NCI-H1930 (cell line): ENCODE data around the gene CDC42BPB.

Source experiments
- DNase-seq, 2 experiments: peaks; one replicate each; lab custom pipeline; 2025; lab: John Stamatoyannopoulos, UW

CDC42BPB gene

GRCh38 chr14:102914474-102915291 is 142.7 kb downstream of the CDC42BPB start:
- no peak for DNase-seq

DNA sequence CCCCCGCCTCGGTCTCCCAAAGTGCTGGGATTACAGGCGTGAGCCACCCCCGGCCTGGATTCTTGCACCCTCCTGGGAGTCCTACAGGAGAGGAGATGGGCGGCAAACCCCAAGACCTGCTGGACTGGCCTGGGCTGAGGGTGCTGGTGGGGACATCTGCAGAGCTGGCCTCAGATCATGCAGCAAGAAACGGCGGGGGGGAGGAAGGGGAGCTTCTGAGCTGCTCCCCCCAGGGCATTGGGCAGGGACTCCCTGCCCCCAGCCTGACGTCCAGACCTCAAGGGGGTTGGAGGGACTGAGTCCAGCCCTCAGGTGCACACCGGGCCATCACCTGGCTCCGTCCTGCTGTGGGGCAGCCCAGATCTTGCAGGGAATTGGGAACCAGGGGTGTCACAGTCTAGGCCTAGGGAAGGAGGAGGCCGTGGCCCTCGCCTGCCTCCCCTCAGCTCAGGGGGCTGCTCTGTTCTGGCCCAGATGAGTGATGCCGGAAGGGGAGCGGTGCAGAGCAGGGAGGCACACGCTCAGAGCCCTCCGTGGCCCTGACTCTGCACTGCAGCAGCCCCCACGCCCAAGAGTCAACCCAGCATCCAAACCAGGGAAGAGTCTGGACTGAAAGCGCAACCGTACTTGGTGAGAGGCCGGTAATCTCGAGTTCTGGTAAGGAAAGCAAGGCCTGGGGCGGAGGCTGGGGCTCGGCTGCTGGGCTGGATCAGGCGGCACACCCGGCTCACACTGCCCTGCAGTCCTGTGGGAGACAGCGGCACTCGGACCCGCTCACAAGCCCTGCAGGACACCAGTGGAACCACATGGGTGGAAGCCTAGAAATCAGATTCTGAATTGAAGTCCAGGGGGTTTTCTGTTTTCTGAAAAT is 143.8 kb downstream of the CDC42BPB start:
- no peak for DNase-seq

- no peak for DNase-seq
Measured at GRCh38 chr14:102911991-102912761, 145.2 kb downstream of the CDC42BPB start.

GRCh38 chr14:102911541-102911951 is 145.8 kb downstream of the CDC42BPB start:
- DNase-seq = no peak

DNA sequence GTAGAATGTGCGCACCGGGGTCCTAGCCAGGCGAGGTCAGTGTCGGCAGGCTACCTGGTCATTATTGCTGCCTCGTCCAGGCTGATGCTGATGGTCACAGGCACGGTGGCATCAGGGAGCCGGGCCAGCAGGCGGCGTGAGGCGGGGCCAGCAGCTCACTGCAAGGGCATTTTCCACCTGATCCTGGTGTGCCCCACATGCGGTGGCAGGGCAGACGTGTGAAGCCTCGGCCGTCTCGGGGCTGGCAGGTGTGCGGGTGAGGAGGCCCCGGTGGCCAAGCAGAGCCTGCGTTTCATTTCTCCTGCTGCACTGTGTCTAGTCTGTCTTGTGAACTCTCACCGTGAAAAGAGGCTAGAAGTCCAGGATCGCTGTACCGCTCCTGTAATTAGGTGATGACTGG is 146.9 kb downstream of the CDC42BPB start:
- no peak for DNase-seq

DNA sequence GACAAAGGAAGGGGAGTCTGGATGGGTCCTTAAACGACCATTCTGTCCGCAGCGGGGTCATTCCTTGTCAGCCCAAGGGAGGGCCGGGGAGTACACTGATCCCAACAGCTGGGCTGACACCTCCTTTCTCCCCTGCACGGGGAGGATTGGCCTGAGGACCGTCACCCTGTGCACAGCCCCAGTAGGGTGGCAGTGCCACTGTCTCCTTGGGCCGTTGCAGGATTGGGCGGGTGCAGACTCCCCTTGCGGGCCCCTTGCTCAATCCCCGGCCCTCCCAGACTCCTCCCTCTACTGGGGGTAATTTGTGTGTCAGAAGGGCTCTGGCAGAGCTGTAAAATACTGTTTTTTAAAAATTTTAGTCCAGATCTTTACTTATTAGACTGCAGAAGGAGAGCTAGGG is 147.4 kb downstream of the CDC42BPB start:
- no peak for DNase-seq

GRCh38 chr14:102909462-102909861 is 147.9 kb downstream of the CDC42BPB start:
- no peak for DNase-seq

DNA sequence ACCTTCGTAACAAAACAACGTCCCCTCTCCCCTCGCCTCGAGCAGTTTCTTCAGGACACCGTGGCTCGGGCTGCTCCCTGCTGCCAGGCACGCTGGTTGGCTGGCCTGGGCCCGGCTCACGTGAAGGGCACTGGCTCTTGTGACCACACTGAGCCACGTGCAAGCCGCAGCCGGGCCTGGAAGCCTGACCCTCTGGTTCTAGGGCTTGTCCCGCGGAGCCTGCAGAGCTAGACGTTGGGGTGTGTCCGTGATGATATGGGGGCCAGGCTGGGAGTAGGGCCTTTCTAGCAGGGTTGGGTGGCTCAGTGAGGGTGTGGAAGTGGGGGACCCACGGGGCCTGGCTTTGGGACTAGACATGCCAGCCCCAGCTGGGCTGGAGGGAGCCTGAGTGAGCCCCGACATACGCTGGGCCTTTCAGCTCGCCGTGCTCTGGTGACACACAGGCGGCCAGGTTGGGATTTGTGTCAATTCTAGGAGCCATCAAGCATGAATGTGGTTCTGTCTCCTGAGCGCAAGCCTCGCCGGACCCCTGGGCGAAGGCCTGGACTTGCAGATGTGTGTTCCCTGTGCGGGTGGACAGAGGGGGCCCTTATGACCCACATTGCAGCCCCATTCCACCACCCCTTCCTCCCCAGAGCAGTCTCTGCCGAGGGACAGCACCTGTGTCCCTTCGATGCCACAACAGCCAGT is 148.4 kb downstream of the CDC42BPB start:
- DNase-seq = no peak

GRCh38 chr14:102907980-102908730 is 149.2 kb downstream of the CDC42BPB start:
- no peak for DNase-seq

DNA sequence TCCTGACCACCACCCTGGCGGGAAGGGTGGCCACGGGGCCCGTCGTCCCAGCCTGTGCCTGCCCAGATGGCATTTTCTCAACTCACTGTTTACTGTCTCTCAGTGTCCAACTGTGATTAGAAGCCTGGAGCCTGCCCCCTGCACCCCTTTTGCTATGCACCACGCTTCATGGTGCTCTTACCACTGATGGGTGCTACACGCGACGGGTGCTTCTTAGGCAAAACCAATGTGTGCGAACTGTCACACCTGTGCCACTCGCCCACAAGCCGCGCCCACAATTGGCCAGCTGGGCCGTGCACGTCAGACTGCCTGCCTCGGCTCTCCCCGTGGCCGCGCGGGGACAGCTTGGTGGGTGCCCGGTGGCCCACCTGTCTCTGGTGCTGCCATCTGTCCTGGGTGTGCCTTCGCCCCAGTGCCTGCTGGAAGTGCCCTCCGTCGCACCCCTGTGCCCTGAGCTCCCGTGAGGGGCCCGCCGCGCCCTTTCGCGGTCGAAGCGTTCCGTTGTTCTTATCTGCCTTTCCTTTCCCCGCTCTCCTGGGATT is 150.0 kb downstream of the CDC42BPB start:
- DNase-seq = no peak

- no peak for DNase-seq
Measured at GRCh38 chr14:102906616-102907302, 150.6 kb downstream of the CDC42BPB start.

GRCh38 chr14:102905116-102906108 is 151.9 kb downstream of the CDC42BPB start:
- no peak for DNase-seq

GRCh38 chr14:102903889-102904512 is 153.3 kb downstream of the CDC42BPB start:
- no peak for DNase-seq

GRCh38 chr14:102903248-102903888 is 154.0 kb downstream of the CDC42BPB start:
- no peak for DNase-seq

GRCh38 chr14:102902523-102903247 is 154.7 kb downstream of the CDC42BPB start:
- no peak for DNase-seq

DNA sequence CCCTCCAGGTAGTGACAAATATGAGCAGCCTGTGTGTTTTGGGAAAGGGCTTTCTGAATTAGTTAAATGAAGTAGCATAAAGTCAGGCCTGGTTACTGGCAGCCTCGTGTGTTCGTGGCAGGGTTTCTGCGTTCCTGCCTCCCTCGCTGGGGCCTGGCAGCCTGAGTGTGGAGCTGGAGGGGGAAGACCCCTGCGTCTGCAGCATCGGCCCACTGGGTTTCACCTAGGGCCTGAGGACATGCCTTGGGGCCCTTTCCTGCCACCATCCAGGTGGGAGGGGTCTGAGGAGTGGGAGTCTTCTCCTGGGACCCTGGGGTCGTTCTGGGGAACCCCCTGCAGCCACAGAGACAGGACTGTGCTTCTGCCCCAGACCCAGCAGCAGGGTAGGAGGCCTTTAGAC is 155.3 kb downstream of the CDC42BPB start:
- no peak for DNase-seq

- no peak for DNase-seq
Measured at GRCh38 chr14:102901633-102902032, 155.7 kb downstream of the CDC42BPB start.
